HepG2 (cell line): ENCODE results near the gene ORC2. TPM values are rescaled to one million over a fixed set of nuclear protein-coding genes. Genes with fewer than 3 reads are reported as not detected.

Experiments
- BORCS8-MEF2B ChIP-seq: sonication (generic); formaldehyde crosslinking; IDR thresholded peaks from 2 replicates; pipeline ENCODE4 v1.8.0; 2022; ENCODE audit warnings: mild to moderate bottlenecking, missing genetic modification reagents
- CHCHD3 ChIP-seq: sonication (generic); formaldehyde crosslinking; IDR thresholded peaks from 2 replicates; pipeline ENCODE4 v1.8.0; 2022; ENCODE audit warnings: mild to moderate bottlenecking, missing genetic modification reagents, moderate library complexity
- FLYWCH1 ChIP-seq: sonication (generic); formaldehyde crosslinking; IDR thresholded peaks from 2 replicates; pipeline ENCODE4 v1.8.1; 2023; ENCODE audit warnings: mild to moderate bottlenecking, missing genetic modification reagents
- FOXA1 ChIP-seq, 2 experiments: fragments of 450-650 bp in 1 of 2; sonication (generic) in 1 of 2; formaldehyde crosslinking in 1 of 2; IDR thresholded peaks; 2 replicates each; pipeline versions ENCODE4 v1.4.0 to v1.6.1; 2016 to 2020; ENCODE audit warnings: missing genetic modification reagents in 1 of 2
- FOXC1 ChIP-seq: sonication (generic); formaldehyde crosslinking; IDR thresholded peaks from 2 replicates; pipeline ENCODE4 v1.8.0; 2022; ENCODE audit warnings: mild to moderate bottlenecking, missing genetic modification reagents, borderline replicate concordance
- KAT7 ChIP-seq: IDR thresholded peaks from 2 replicates; pipeline ENCODE4 v1.6.1; 2018; ENCODE audit warnings: borderline replicate concordance, missing compliant biosample characterization
- KAT8 ChIP-seq: IDR thresholded peaks from 2 replicates; pipeline ENCODE4 v1.6.1; 2016; ENCODE audit warnings: missing genetic modification reagents, missing compliant biosample characterization
- KLF9 ChIP-seq: IDR thresholded peaks from 2 replicates; pipeline ENCODE4 v1.6.1; 2016; ENCODE audit warnings: low read depth
- MXI1 ChIP-seq: IDR thresholded peaks from 3 replicates; pipeline ENCODE4 v1.6.1; 2012; ENCODE audit warnings: low read depth, low read length, inconsistent platforms, borderline replicate concordance
- NCOR1 ChIP-seq: fragments of 200-600 bp; sonication (generic); IDR thresholded peaks from 2 replicates; pipeline ENCODE4 v1.7.0; 2017; ENCODE audit warnings: antibody characterized with exemption, low read length, borderline replicate concordance
- NFIC ChIP-seq: IDR thresholded peaks from 2 replicates; pipeline ENCODE4 v1.6.1; 2012; ENCODE audit warnings: mild to moderate bottlenecking, low read length, inconsistent platforms
- PPARG ChIP-seq: conservative IDR thresholded peaks from 2 replicates; pipeline ENCODE4 v1.6.1; 2016; ENCODE audit warnings: missing biosample characterization, missing genetic modification reagents
- RFX5 ChIP-seq: IDR thresholded peaks from 2 replicates; pipeline ENCODE4 v1.6.1; 2011; ENCODE audit warnings: low read depth, low read length, improper control_type of control experiment
- SIX1 ChIP-seq: sonication (generic); formaldehyde crosslinking; IDR thresholded peaks from 2 replicates; pipeline ENCODE4 v1.4.0; 2020; ENCODE audit warnings: missing genetic modification reagents, borderline replicate concordance
- TEAD3 ChIP-seq: optimal IDR thresholded peaks from 2 replicates; pipeline ENCODE3; 2016; ENCODE audit warnings: borderline replicate concordance
- U2AF1 ChIP-seq: fragments of 200-400 bp; formaldehyde crosslinking; optimal IDR thresholded peaks from 2 replicates; pipeline ENCODE3; 2017; ENCODE audit warnings: mild to moderate bottlenecking, low read depth, low read length
- YEATS4 ChIP-seq: sonication (generic); formaldehyde crosslinking; IDR thresholded peaks from 2 replicates; pipeline ENCODE4 v1.4.0; 2020; ENCODE audit warnings: missing genetic modification reagents, borderline replicate concordance
- ZNF136 ChIP-seq: sonication (generic); formaldehyde crosslinking; IDR thresholded peaks from 2 replicates; pipeline ENCODE4 v1.8.1; 2022; ENCODE audit warnings: low read depth, mild to moderate bottlenecking, moderate library complexity, missing genetic modification reagents
- ZNF292 ChIP-seq: sonication (generic); formaldehyde crosslinking; IDR thresholded peaks from 2 replicates; pipeline ENCODE4 v1.8.1; 2022; ENCODE audit warnings: mild to moderate bottlenecking, low read depth, missing genetic modification reagents, borderline replicate concordance
- ZNF383 ChIP-seq: sonication (generic); formaldehyde crosslinking; IDR thresholded peaks from 2 replicates; pipeline ENCODE4 v1.4.0; 2020; ENCODE audit warnings: missing genetic modification reagents, mild to moderate bottlenecking, borderline replicate concordance
- ZNF670 ChIP-seq: sonication (generic); formaldehyde crosslinking; IDR thresholded peaks from 2 replicates; pipeline ENCODE4 v1.8.0; 2022; ENCODE audit warnings: mild to moderate bottlenecking, missing genetic modification reagents, borderline replicate concordance
- polyA plus RNA-seq, 8 experiments: library from polyadenylated mRNA; depleted of rRNA in 3 of 8; stranded (reverse) in 7 of 8; unstranded in 1 of 8; fragments of >200 nt; fragmentation: Illumina TruSeq in 4 of 8; extraction: Trizol in 4 of 8; gene quantifications; 2 replicates each; pipeline versions ENCODE4 v1.2.1 to v1.2.3, GENCODE V29; 2011 to 2016; ENCODE audit warnings: low read depth in 4 of 8, missing spikeins in 1 of 8, mixed read lengths in 1 of 8; ENCODE audit not compliant: insufficient read depth in 1 of 8
- total RNA-seq, 5 experiments: library from RNA; depleted of rRNA; stranded (reverse); fragments of >200 nt; fragmentation: Illumina TruSeq; extraction: Trizol; gene quantifications; 2 replicates each; pipeline ENCODE4 v1.2.3, GENCODE V29; 2016; ENCODE audit warnings: low read depth in 1 of 5
- TF ChIP-seq, protein P1 (sequence below): sonication (generic); formaldehyde crosslinking; IDR thresholded peaks from 2 replicates; pipeline ENCODE4; 2020; ENCODE audit warnings: missing genetic modification reagents, mild to moderate bottlenecking, borderline replicate concordance
- TF ChIP-seq, protein P2 (sequence below): sonication (generic); formaldehyde crosslinking; IDR thresholded peaks from 2 replicates; pipeline ENCODE4 v1.8.1; 2023; ENCODE audit warnings: missing genetic modification reagents, inconsistent platforms, borderline replicate concordance
- TF ChIP-seq, protein P3 (sequence below): sonication (generic); formaldehyde crosslinking; IDR thresholded peaks from 2 replicates; pipeline ENCODE4 v1.4.0; 2020; ENCODE audit warnings: missing genetic modification reagents

ORC2 gene
- total and polyA plus RNA-seq, 2 of the 13 experiments (the other 11 are each of a cell fraction or from before 2014, with no cell fraction given), result 19.3 to 73.5 TPM

GRCh38 chr2:200944467-200945394, 18.7 kb downstream of the ORC2 start (continued):
- no peak for TF ChIP-seq RFX5
- TF ChIP-seq ZNF670 (CRISPR knock-in tag), result no peak
- TF ChIP-seq KAT8 (CRISPR knock-in tag), result peak; percentile 58; the same call in 1 of the 2 replicates
- TF ChIP-seq FLYWCH1 (CRISPR knock-in tag), result no peak
- 0 out of 3 replicates have a peak, but pooled peaks have one; percentile 18 for TF ChIP-seq MXI1
- no peak for TF ChIP-seq SIX1 (CRISPR knock-in tag)
- TF ChIP-seq PPARG (CRISPR knock-in tag), result peak; percentile 96
- TF ChIP-seq KLF9 (CRISPR knock-in tag), result no peak
- no peak for TF ChIP-seq BORCS8-MEF2B
- TF ChIP-seq TEAD3 (CRISPR knock-in tag), result no peak
- peak; percentile 86; the same call in 1 of the 2 replicates for TF ChIP-seq NCOR1
- TF ChIP-seq, protein P1, sequence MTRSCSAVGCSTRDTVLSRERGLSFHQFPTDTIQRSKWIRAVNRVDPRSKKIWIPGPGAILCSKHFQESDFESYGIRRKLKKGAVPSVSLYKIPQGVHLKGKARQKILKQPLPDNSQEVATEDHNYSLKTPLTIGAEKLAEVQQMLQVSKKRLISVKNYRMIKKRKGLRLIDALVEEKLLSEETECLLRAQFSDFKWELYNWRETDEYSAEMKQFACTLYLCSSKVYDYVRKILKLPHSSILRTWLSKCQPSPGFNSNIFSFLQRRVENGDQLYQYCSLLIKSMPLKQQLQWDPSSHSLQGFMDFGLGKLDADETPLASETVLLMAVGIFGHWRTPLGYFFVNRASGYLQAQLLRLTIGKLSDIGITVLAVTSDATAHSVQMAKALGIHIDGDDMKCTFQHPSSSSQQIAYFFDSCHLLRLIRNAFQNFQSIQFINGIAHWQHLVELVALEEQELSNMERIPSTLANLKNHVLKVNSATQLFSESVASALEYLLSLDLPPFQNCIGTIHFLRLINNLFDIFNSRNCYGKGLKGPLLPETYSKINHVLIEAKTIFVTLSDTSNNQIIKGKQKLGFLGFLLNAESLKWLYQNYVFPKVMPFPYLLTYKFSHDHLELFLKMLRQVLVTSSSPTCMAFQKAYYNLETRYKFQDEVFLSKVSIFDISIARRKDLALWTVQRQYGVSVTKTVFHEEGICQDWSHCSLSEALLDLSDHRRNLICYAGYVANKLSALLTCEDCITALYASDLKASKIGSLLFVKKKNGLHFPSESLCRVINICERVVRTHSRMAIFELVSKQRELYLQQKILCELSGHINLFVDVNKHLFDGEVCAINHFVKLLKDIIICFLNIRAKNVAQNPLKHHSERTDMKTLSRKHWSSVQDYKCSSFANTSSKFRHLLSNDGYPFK, result no peak
- no peak for TF ChIP-seq ZNF292 (CRISPR knock-in tag)
- TF ChIP-seq FOXA1 (IDR thresholded peaks at IDR 0.05), result no peak
- TF ChIP-seq FOXA1 (CRISPR knock-in tag; IDR thresholded peaks at IDR 0.05), result no peak
- no peak for TF ChIP-seq CHCHD3 (CRISPR knock-in tag)
- 0 out of 2 replicates have a peak, but pooled peaks have one; percentile 49 for TF ChIP-seq ZNF383 (CRISPR knock-in tag)
- TF ChIP-seq FOXC1, result no peak
- no peak for TF ChIP-seq YEATS4
- TF ChIP-seq, protein P2, sequence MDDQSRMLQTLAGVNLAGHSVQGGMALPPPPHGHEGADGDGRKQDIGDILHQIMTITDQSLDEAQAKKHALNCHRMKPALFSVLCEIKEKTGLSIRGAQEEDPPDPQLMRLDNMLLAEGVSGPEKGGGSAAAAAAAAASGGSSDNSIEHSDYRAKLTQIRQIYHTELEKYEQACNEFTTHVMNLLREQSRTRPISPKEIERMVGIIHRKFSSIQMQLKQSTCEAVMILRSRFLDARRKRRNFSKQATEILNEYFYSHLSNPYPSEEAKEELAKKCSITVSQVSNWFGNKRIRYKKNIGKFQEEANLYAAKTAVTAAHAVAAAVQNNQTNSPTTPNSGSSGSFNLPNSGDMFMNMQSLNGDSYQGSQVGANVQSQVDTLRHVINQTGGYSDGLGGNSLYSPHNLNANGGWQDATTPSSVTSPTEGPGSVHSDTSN (CRISPR knock-in tag), result no peak
- no peak for TF ChIP-seq U2AF1
- peak; percentile 34; the same call in 1 of the 2 replicates for TF ChIP-seq NFIC
- TF ChIP-seq ZNF136 (CRISPR knock-in tag), result no peak
- no peak for TF ChIP-seq KAT7 (CRISPR knock-in tag)
- TF ChIP-seq, protein P3, sequence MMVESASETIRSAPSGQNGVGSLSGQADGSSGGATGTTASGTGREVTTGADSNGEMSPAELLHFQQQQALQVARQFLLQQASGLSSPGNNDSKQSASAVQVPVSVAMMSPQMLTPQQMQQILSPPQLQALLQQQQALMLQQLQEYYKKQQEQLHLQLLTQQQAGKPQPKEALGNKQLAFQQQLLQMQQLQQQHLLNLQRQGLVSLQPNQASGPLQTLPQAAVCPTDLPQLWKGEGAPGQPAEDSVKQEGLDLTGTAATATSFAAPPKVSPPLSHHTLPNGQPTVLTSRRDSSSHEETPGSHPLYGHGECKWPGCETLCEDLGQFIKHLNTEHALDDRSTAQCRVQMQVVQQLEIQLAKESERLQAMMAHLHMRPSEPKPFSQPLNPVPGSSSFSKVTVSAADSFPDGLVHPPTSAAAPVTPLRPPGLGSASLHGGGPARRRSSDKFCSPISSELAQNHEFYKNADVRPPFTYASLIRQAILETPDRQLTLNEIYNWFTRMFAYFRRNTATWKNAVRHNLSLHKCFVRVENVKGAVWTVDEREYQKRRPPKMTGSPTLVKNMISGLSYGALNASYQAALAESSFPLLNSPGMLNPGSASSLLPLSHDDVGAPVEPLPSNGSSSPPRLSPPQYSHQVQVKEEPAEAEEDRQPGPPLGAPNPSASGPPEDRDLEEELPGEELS (CRISPR knock-in tag), result peak; percentile 28; the same call in 1 of the 2 replicates
